GM12878 (cell line): ENCODE measurements around the gene SGIP1. TPM values are rescaled to one million over a fixed set of nuclear protein-coding genes. Genes with fewer than 3 reads are reported as not detected.

Experiments used
- ATF7 ChIP-seq: fragments of 450-650 bp; IDR thresholded peaks from 2 replicates; pipeline ENCODE4 v1.6.1; 2016; ENCODE audit warnings: low read depth, mild to moderate bottlenecking
- CUX1 ChIP-seq: IDR thresholded peaks from 2 replicates; pipeline ENCODE4 v1.6.1; 2012; ENCODE audit warnings: improper control_type of control experiment, low read depth, low read length; ENCODE audit not compliant: insufficient replicate concordance
- POLR2AphosphoS5 ChIP-seq: IDR thresholded peaks from 2 replicates; pipeline ENCODE4 v1.6.1; 2011; ENCODE audit warnings: mild to moderate bottlenecking, low read length, inconsistent platforms
- SMAD5 ChIP-seq: IDR thresholded peaks from 2 replicates; pipeline ENCODE4 v1.6.1; 2016; ENCODE audit warnings: antibody characterized with exemption, low read depth
- ZBTB40 ChIP-seq: fragments of 450-650 bp; IDR thresholded peaks from 2 replicates; pipeline ENCODE4 v1.6.1; 2016; ENCODE audit warnings: mild to moderate bottlenecking, moderate library complexity, borderline replicate concordance
- polyA plus RNA-seq, 11 experiments: library from polyadenylated mRNA; depleted of rRNA in 4 of 11; unstranded in 6 of 11; stranded (reverse) in 5 of 11; fragments of >200 nt; fragmentation: Nextera tagmentation in 4 of 11; fragmentation: Illumina TruSeq in 1 of 11; extraction: Ambion mirVana in 4 of 11; extraction: Trizol in 1 of 11; gene quantifications; 1 replicate in 1 of 11; 2 replicates in 10 of 11; pipeline versions ENCODE4 v1.2.1 to v1.2.3, GENCODE V29; 2011 to 2016; ENCODE audit warnings: inconsistent platforms in 2 of 11, missing spikeins in 2 of 11, low read depth in 1 of 11
- total RNA-seq, 4 experiments: library from RNA; depleted of rRNA in 3 of 4; stranded (reverse); fragments of >200 nt in 3 of 4; fragmentation: Illumina TruSeq in 1 of 4; extraction: Trizol in 1 of 4; gene quantifications; 2 replicates each; pipeline versions ENCODE4 v1.2.1 to v1.2.3, GENCODE V29; 2013 to 2021
- TF ChIP-seq, protein P1 (sequence below): fragments of 450-650 bp; IDR thresholded peaks from 2 replicates; pipeline ENCODE4 v1.6.1; 2017; ENCODE audit warnings: low read depth, mild to moderate bottlenecking, moderate library complexity

SGIP1 gene
- total and polyA plus RNA-seq, 10 of the 15 experiments (the other 5 are each of a cell fraction or from before 2014, with no cell fraction given): 0.15 TPM; not detected in 9

DNA sequence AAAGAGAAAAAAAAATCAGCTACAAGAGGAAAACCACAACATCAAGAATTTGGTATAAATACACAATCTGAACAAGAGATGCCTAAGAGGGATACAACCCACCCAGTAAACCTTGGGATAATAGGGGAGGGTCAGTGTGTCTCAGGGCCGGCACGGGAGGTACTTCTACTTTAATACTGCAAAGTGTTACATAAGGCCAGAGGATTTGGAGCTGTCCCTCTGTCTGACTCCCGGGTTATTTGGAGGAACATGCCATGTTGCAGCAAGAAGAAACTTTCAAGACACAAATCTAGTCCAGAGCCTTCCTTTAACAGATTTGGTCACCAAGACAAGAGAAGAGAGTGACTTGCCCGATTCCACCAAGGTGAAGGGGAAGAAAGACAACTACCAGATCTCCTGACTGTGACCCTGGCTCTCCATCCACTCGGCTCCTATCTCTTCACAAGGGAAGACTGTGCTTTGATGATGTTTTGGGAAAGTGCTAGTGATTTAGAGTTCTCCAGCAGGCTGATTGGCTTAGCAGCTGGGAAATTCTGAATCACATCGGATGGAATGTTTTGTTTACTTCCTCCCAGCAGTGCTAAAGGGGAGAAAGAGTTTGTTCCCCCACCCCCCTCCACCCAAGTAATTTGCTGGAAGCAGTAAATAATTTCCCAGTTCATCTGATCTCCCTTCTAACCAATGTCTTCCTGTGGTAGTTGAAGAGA lies 29.3 kb downstream of the SGIP1 start (continued):
- TF ChIP-seq CUX1: no peak
- TF ChIP-seq, protein P1, sequence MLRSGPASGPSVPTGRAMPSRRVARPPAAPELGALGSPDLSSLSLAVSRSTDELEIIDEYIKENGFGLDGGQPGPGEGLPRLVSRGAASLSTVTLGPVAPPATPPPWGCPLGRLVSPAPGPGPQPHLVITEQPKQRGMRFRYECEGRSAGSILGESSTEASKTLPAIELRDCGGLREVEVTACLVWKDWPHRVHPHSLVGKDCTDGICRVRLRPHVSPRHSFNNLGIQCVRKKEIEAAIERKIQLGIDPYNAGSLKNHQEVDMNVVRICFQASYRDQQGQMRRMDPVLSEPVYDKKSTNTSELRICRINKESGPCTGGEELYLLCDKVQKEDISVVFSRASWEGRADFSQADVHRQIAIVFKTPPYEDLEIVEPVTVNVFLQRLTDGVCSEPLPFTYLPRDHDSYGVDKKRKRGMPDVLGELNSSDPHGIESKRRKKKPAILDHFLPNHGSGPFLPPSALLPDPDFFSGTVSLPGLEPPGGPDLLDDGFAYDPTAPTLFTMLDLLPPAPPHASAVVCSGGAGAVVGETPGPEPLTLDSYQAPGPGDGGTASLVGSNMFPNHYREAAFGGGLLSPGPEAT: no peak
- TF ChIP-seq SMAD5: no peak
- TF ChIP-seq ZBTB40: no peak
- TF ChIP-seq ATF7: no peak
- TF ChIP-seq POLR2AphosphoS5: no peak
